K562 (cell line): ENCODE measurements around the gene CRKL. TPM values are rescaled to one million over a fixed set of nuclear protein-coding genes. Genes with fewer than 3 reads are reported as not detected.

Experiments
- ATAC-seq: fragments of 200-7000 bp; cut with Tn5 transposase; 3 replicates; pipeline ENCODE4 v1.9.1; 2020; ENCODE audit warnings: moderate library complexity
- BruUV-seq: library from RNA; stranded (reverse); fragments of 400-500 nt; replicated peaks from 2 replicates; lab custom pipeline; 2021; lab: Mats Ljungman, UMichigan
- CTCF ChIA-PET: fragments of 300-600 bp; formaldehyde crosslinking; extraction: SDS; loops from one replicate; lab custom pipeline; 2021; ENCODE audit warnings: low intra/inter-chr PET ratio; lab: Yijun Ruan, JAX
- POLR2A ChIA-PET: fragments of 300-600, 350-650 bp; sonication (Branson Sonifier 250); formaldehyde crosslinking; extraction: SDS; loops from one replicate; lab custom pipeline; 2021; ENCODE audit warnings: antibody characterized with exemption, inconsistent platforms; lab: Yijun Ruan, JAX
- DNase-seq, 4 experiments: peaks; one replicate each; pipeline versions ENCODE4 v3.0.0 to v3.0.0-alpha.2; 2011 to 2018; ENCODE audit warnings: low spot score in 3 of 4, mixed read lengths in 3 of 4; ENCODE audit errors: extremely low read depth in 1 of 4
- FAIRE-seq: peaks from 2 replicates; lab custom pipeline; 2011; peaks lifted over from hg19 to GRCh38; lab: Jason Lieb, UNC
- H2AFZ ChIP-seq: 2 replicates; pipeline ENCODE4 v1.6.0; 2011; ENCODE audit warnings: low read depth, low read length, control low read depth, inconsistent platforms
- H3K27ac ChIP-seq: fragments of 200-600 bp; 3 replicates; pipeline ENCODE4 v1.8.0; 2011; ENCODE audit warnings: low read depth, mild to moderate bottlenecking, control low read depth, inconsistent platforms, low read length, moderate library complexity, mixed read lengths; ENCODE audit errors: extremely low read depth
- H3K27me3 ChIP-seq, 2 experiments: fragments of 300-600 bp in 1 of 2; 2 replicates in 1 of 2; 3 replicates in 1 of 2; pipeline versions ENCODE4 v1.6.0 to v1.8.0; 2011; ENCODE audit warnings: inconsistent platforms in 2 of 2, low read length in 2 of 2, mild to moderate bottlenecking in 1 of 2, mixed read lengths in 1 of 2, moderate library complexity in 1 of 2; ENCODE audit not compliant: control insufficient read depth in 2 of 2, insufficient read depth in 2 of 2
- H3K36me3 ChIP-seq: fragments of 300-600 bp; 3 replicates; pipeline ENCODE4 v1.8.0; 2011; ENCODE audit warnings: mild to moderate bottlenecking, low read length, inconsistent platforms; ENCODE audit not compliant: control insufficient read depth, insufficient read depth
- H3K4me1 ChIP-seq, 2 experiments: fragments of 200-600 bp in 1 of 2; replicated peaks in 1 of 2; 2 replicates in 1 of 2; 3 replicates in 1 of 2; pipeline versions ENCODE4 v1.5.1 to v1.8.0; 2011; ENCODE audit warnings: inconsistent platforms in 2 of 2, low read length in 2 of 2, mild to moderate bottlenecking in 1 of 2, mixed read lengths in 1 of 2, moderate library complexity in 1 of 2; ENCODE audit not compliant: control insufficient read depth in 2 of 2, insufficient read depth in 2 of 2
- H3K4me2 ChIP-seq: 2 replicates; pipeline ENCODE4 v1.6.1; 2011; ENCODE audit warnings: low read length, control low read depth, inconsistent platforms, mixed read lengths; ENCODE audit not compliant: insufficient read depth
- H3K4me3 ChIP-seq: fragments of 200-600 bp; sonication (generic), shearing (Covaris generic); 2 replicates; pipeline ENCODE4 v1.5.1; 2016; ENCODE audit warnings: control low read depth, inconsistent platforms
- H3K79me2 ChIP-seq: fragments of 200-600 bp; 3 replicates; pipeline ENCODE4 v1.8.0; 2011; ENCODE audit warnings: low read length, inconsistent platforms; ENCODE audit not compliant: control insufficient read depth, insufficient read depth
- H3K9ac ChIP-seq, 2 experiments: 2 replicates each; pipeline versions ENCODE4 v1.6.0 to v1.6.1; 2011; ENCODE audit warnings: low read depth in 2 of 2, low read length in 2 of 2, control low read depth in 1 of 2, inconsistent platforms in 1 of 2, mild to moderate bottlenecking in 1 of 2, mixed read lengths in 1 of 2; ENCODE audit not compliant: insufficient read depth in 1 of 2
- H3K9me1 ChIP-seq: one replicate; pipeline ENCODE4 v1.6.0; 2011; ENCODE audit warnings: inconsistent platforms, mild to moderate bottlenecking, low read length, moderate library complexity; ENCODE audit not compliant: control insufficient read depth, insufficient read depth
- H3K9me3 ChIP-seq: replicated peaks from 2 replicates; pipeline ENCODE4 v1.5.1; 2011; ENCODE audit warnings: low read depth, low read length, inconsistent platforms; ENCODE audit not compliant: control insufficient read depth, insufficient read depth
- H4K20me1 ChIP-seq: replicated peaks from 2 replicates; pipeline ENCODE4 v1.6.1; 2011; ENCODE audit warnings: low read length, inconsistent platforms, mixed read lengths; ENCODE audit not compliant: control insufficient read depth, insufficient read depth
- CTBP1 ChIP-seq: fragments of 450-650 bp; IDR thresholded peaks from 2 replicates; pipeline ENCODE4 v1.6.1; 2016; ENCODE audit warnings: borderline replicate concordance
- FOXK1 ChIP-seq: sonication (generic); formaldehyde crosslinking; IDR thresholded peaks from 2 replicates; pipeline ENCODE4 v1.8.0; 2022; ENCODE audit warnings: missing genetic modification reagents, mild to moderate bottlenecking, borderline replicate concordance
- GABPB1 ChIP-seq: sonication (generic); formaldehyde crosslinking; IDR thresholded peaks from 2 replicates; pipeline ENCODE4 v1.8.0; 2022; ENCODE audit warnings: mild to moderate bottlenecking, missing genetic modification reagents
- JUN ChIP-seq, 2 experiments: sonication (generic) in 1 of 2; formaldehyde crosslinking in 1 of 2; IDR thresholded peaks; 2 replicates each; pipeline versions ENCODE4 v1.6.1 to v1.8.0; 2012 to 2022; ENCODE audit warnings: borderline replicate concordance in 2 of 2, mild to moderate bottlenecking in 2 of 2, improper control_type of control experiment in 1 of 2, low read depth in 1 of 2, low read length in 1 of 2, missing genetic modification reagents in 1 of 2
- MAX ChIP-seq: sonication (generic); formaldehyde crosslinking; IDR thresholded peaks from 2 replicates; pipeline ENCODE4 v1.9.0; 2022; ENCODE audit warnings: mild to moderate bottlenecking, missing genetic modification reagents
- MLX ChIP-seq, 2 experiments: fragments of 450-650 bp in 1 of 2; sonication (generic) in 1 of 2; formaldehyde crosslinking; conservative IDR thresholded peaks; 2 replicates each; pipeline versions ENCODE4 v1.4.0 to v1.8.1; 2020 to 2022; ENCODE audit warnings: mild to moderate bottlenecking in 1 of 2, missing genetic modification reagents in 1 of 2
- MYNN ChIP-seq, 2 experiments: sonication (generic); formaldehyde crosslinking in 1 of 2; IDR thresholded peaks; 2 replicates each; pipeline versions ENCODE4 v1.5.0 to v1.6.1; 2016 to 2020; ENCODE audit warnings: antibody characterized with exemption in 1 of 2, missing genetic modification reagents in 1 of 2
- PHB2 ChIP-seq: fragments of 450-650 bp; IDR thresholded peaks from 2 replicates; pipeline ENCODE4 v1.6.1; 2017; ENCODE audit warnings: low read depth
- POLR2A ChIP-seq: fragments of 450-650 bp; conservative IDR thresholded peaks from 2 replicates; pipeline ENCODE4 v1.6.1; 2016
- RNF2 ChIP-seq: sonication (generic); IDR thresholded peaks from 2 replicates; pipeline ENCODE4 v1.6.1; 2016
- TEAD4 ChIP-seq, 2 experiments: sonication (generic) in 1 of 2; formaldehyde crosslinking in 1 of 2; IDR thresholded peaks; 2 replicates each; pipeline versions ENCODE4 v1.6.1 to v1.8.0; 2012 to 2022; ENCODE audit warnings: borderline replicate concordance in 1 of 2, inconsistent platforms in 1 of 2, low read length in 1 of 2, mild to moderate bottlenecking in 1 of 2, missing genetic modification reagents in 1 of 2
- USF1 ChIP-seq: sonication (generic); formaldehyde crosslinking; IDR thresholded peaks from 2 replicates; pipeline ENCODE4 v1.9.0; 2022; ENCODE audit warnings: mild to moderate bottlenecking, missing genetic modification reagents
- USF2 ChIP-seq: sonication (generic); formaldehyde crosslinking; IDR thresholded peaks from 2 replicates; pipeline ENCODE4 v1.5.0; 2020; ENCODE audit warnings: missing genetic modification reagents
- ZNF780A ChIP-seq: fragments of 250-450 bp; sonication (Bioruptor Pico); IDR thresholded peaks from 2 replicates; pipeline ENCODE4 v1.5.0; 2021; ENCODE audit warnings: mild to moderate bottlenecking
- WGBS: fragments of 100-300 bp; shearing (Covaris generic); methylation state at CpG from one replicate; pipeline ENCODE4 v1.1.6; 2016; ENCODE audit warnings: low coverage, mixed read lengths; ENCODE audit not compliant: insufficient coverage; ENCODE audit errors: missing lambda C conversion rate; 5-methylcytosine and 5-hydroxymethylcytosine counted together
- in situ Hi-C: fragments of 300-500 bp; cut with MboI; formaldehyde crosslinking; loops from 4 replicates; pipeline ENCODE4 v1.15.0; 2018; ENCODE audit warnings: inconsistent platforms, mixed read lengths
- intact Hi-C: fragments of 100-400 bp; cut with micrococcal nuclease; formaldehyde crosslinking; loops from 2 replicates; pipeline ENCODE4 v1.14.2; 2022
- polyA plus RNA-seq, 8 experiments: library from polyadenylated mRNA; depleted of rRNA in 4 of 8; stranded (reverse) in 5 of 8; unstranded in 3 of 8; fragments of >200 nt; fragmentation: Nextera tagmentation in 2 of 8; fragmentation: Illumina TruSeq in 1 of 8; extraction: Ambion mirVana in 2 of 8; extraction: Trizol in 1 of 8; gene quantifications; 2 replicates each; pipeline versions ENCODE4 v1.2.1 to v1.2.3, GENCODE V29; 2011 to 2014; ENCODE audit warnings: inconsistent platforms in 1 of 8, missing spikeins in 1 of 8
- total RNA-seq, 7 experiments: library from RNA; depleted of rRNA in 6 of 7; stranded (reverse); fragments of >200 nt in 6 of 7; fragmentation: Illumina TruSeq in 2 of 7; extraction: Trizol in 2 of 7; gene quantifications; 2 replicates each; pipeline versions ENCODE4 v1.2.1 to v1.2.3, GENCODE V29; 2011 to 2021; ENCODE audit warnings: low replicate concordance in 1 of 7
- TF ChIP-seq, protein P1 (sequence below): fragments of 450-650 bp; IDR thresholded peaks from 2 replicates; pipeline ENCODE4 v1.7.0; 2016; ENCODE audit warnings: borderline replicate concordance

The CRKL gene
- total and polyA plus RNA-seq, 9 of the 15 experiments (the other 6 are each of a cell fraction or from before 2014, with no cell fraction given), result 100 to 263 (median 124) TPM

DNA sequence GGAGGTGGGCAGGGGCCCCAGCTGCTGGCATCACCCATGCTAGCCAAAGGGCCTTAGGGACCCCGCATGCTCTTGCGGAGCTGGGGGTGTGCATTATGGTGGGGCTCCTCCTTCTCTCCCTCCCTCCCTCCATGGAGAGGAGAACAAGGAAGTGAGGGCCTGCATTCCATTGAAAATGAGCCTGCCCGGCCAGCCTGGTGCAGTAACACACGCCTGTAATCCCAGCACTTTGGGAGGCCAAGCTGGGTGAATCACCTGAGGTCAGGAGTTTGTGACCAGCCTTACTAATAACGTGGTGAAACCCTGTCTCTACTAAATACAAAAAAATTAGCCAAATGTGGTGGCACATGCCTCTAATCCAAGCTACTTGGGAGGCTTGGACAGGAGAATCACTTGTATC is 36.0 kb upstream of the CRKL start:
- Histone ChIP-seq H3K4me1 (peaks cover 12 to 17% of the 10 kb centered on the region in 2 experiments), H3K9ac (0 out of 4 replicates have a peak overlapping the region, but pooled peaks of 1 of the 2 experiments have one; percentile 21), H4K20me1 (peaks cover 6% of the 10 kb centered on the region; the same call in 1 of the 2 replicates), H3K27me3 (no peaks in the 10 kb centered on the region), H3K36me3 (peaks cover 71% of the 10 kb centered on the region), H3K9me3 (no peaks in the 10 kb centered on the region), H3K4me2 (no peak overlapping the region), H3K79me2 (no peaks in the 10 kb centered on the region), H2AFZ (no peak overlapping the region), H3K27ac (no peak overlapping the region), H3K9me1 (peaks cover 9% of the 10 kb centered on the region), H3K4me3 (no peak overlapping the region)
- no TSS peak for BruUV-seq
- FAIRE-seq (no peak), DNase-seq (peak in 1 of 4 experiments; percentile 48), ATAC-seq (no peak)
- no peak for TF ChIP-seq JUN (IDR thresholded peaks at IDR 0.05; ENCODE audit: borderline replicate concordance, low read depth, low read length)
- 0 out of 2 replicates have a peak, but pooled peaks have one; percentile 5 for TF ChIP-seq JUN (CRISPR knock-in tag; IDR thresholded peaks at IDR 0.05; ENCODE audit: borderline replicate concordance)
- peak; percentile 52; the same call in 1 of the 2 replicates for TF ChIP-seq USF1 (CRISPR knock-in tag)
- TF ChIP-seq USF2, result 0 out of 2 replicates have a peak, but pooled peaks have one; percentile 11
- TF ChIP-seq MAX, result 0 out of 2 replicates have a peak, but pooled peaks have one; percentile 8
- TF ChIP-seq GABPB1, result no peak
- 0 out of 4 replicates have a peak, but pooled peaks of 1 of the 2 experiments have one; percentile 3 for TF ChIP-seq MLX (CRISPR knock-in tag; conservative IDR thresholded peaks at IDR 0.05)
- TF ChIP-seq POLR2A, result 0 out of 2 replicates have a peak, but pooled peaks have one; percentile 7
- no peak for TF ChIP-seq RNF2
- TF ChIP-seq, protein P1, sequence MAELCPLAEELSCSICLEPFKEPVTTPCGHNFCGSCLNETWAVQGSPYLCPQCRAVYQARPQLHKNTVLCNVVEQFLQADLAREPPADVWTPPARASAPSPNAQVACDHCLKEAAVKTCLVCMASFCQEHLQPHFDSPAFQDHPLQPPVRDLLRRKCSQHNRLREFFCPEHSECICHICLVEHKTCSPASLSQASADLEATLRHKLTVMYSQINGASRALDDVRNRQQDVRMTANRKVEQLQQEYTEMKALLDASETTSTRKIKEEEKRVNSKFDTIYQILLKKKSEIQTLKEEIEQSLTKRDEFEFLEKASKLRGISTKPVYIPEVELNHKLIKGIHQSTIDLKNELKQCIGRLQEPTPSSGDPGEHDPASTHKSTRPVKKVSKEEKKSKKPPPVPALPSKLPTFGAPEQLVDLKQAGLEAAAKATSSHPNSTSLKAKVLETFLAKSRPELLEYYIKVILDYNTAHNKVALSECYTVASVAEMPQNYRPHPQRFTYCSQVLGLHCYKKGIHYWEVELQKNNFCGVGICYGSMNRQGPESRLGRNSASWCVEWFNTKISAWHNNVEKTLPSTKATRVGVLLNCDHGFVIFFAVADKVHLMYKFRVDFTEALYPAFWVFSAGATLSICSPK, result no peak
- TF ChIP-seq CTBP1, result no peak
- TF ChIP-seq MYNN (IDR thresholded peaks at IDR 0.05), result no peak
- 0 out of 2 replicates have a peak, but pooled peaks have one; percentile 52 for TF ChIP-seq MYNN (CRISPR knock-in tag; IDR thresholded peaks at IDR 0.05)
- no peak for TF ChIP-seq PHB2
- TF ChIP-seq FOXK1 (CRISPR knock-in tag), result 0 out of 2 replicates have a peak, but pooled peaks have one; percentile 37
- TF ChIP-seq ZNF780A (CRISPR knock-in tag), result no peak
- TF ChIP-seq TEAD4 (IDR thresholded peaks at IDR 0.05; ENCODE audit: low read length), result no peak
- TF ChIP-seq TEAD4 (CRISPR knock-in tag; IDR thresholded peaks at IDR 0.05; ENCODE audit: borderline replicate concordance), result 0 out of 2 replicates have a peak, but pooled peaks have one; percentile 28
- CTCF ChIA-PET, result no interaction called here
- intact Hi-C loops (loop anchor here (2.0 kb wide), 1 partner anchor 14 kb away; no protein-coding TSS in a partner anchor), in situ Hi-C loops (no loop called here)
- 76% methylated on average over 5 of the region's 5 CpGs for WGBS
- POLR2A ChIA-PET, result interaction anchor here (0.6 to 13.5 kb wide), 11 partner anchors 10 to 311 kb away, joined by 3 to 172 read pairs (median 6); partner anchors contain the start of genes PI4KA, SNAP29 and THAP7
